Measurements from ENCODE around the gene NDUFB4.

The NDUFB4 gene

DNA sequence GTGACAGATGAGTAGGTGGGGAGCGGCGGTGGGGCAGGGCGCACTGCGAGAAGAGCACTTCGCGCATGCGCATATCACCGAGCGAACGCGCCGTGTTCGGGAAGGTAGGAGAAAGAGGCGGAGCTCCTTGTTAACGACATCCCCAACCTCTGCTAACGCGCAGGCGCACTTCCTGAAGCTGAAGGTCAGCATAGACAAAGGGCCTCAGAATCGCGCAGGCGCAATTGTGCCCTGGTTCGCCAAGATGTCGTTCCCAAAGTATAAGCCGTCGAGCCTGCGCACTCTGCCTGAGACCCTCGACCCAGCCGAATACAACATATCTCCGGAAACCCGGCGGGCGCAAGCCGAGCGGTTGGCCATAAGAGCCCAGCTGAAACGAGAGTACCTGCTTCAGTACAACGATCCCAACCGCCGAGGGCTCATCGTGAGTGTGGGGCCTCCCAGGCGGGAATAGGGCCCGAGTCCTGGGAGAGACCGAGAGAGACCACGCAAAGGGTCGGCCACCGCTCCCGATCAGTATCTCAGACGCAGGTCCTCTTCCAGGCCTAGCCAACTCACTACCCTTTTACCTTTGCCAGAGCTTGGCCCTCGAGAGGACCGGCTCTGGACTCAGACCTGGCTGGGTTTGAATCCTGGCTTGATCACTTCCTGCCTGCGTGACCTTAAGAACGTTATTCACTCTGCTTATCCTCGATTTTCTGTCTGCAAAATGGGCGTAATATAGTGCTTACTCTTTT, at the start of gene NDUFB4:
TSS of gene NDUFB4 (plus strand) at position 221 of the 737 bp plus-strand sequence. CDS start at position 245, 24 bp downstream.
- DNase-seq: peak; percentile 90

DNA sequence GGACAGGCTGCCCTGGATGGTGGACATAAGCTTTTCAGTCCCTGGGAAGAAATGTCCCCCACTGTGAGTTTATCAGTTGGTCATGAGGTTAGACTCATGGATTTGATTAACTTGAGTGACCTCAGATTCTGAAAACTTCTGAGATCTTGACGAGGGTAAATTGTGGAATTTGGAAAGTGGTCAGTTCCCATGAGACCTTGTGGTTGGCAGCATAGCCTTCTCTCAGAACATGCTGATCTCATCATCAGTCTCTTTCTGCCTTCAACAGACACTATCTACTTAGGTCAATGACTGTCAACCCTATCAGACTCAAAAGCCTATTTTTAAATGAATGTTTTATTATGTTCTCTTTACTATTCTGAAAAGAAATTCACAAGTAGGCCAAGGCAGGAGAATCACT, 45.6 kb upstream of the NDUFB4 start:
- DNase-seq: no peak

DNA sequence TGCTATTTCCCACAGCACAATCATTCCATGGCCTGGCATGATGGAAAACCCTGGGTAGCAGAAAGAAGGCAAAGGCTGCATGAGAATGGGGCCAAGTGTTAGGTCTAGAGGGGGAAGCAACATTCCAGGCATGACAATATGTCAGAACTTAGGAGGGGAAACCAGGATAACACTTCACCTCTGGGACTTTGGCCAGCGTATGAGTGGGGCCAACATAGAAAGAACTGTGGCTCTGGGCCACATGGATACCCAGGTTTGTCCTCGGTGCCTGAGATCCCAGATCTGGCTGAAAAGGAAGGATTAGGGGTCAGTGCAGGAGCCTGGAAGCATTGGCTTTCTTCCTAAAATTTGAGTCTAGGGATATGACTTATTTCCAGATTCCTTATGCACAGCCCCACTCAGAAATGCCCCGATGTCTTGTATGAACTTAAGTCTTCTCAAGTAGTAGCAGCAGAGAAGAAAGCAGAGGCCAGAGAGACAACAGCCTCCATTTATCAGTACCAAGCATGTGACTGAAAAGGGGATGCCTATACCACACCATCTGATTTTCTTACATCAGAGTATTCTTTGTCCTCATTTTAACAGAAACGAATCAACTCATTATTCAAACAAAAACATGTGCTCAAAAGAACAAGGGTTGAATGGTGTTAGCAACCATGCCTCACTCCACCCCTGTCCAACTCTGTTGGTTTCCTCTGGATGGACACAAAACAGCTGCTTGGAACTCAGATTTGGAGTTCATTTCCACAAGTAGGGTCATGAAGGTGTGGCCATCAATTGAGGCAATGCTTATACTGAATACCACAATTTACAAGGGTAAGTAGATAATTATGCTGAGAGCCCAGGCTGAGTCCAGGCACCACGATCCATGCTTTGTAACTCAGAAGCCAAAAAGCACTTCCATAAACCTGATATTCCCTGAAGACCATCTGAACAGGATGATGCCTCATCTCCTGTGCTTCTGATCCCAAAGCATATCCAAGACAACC, 43.7 kb upstream of the NDUFB4 start:
- no peak for DNase-seq

DNA sequence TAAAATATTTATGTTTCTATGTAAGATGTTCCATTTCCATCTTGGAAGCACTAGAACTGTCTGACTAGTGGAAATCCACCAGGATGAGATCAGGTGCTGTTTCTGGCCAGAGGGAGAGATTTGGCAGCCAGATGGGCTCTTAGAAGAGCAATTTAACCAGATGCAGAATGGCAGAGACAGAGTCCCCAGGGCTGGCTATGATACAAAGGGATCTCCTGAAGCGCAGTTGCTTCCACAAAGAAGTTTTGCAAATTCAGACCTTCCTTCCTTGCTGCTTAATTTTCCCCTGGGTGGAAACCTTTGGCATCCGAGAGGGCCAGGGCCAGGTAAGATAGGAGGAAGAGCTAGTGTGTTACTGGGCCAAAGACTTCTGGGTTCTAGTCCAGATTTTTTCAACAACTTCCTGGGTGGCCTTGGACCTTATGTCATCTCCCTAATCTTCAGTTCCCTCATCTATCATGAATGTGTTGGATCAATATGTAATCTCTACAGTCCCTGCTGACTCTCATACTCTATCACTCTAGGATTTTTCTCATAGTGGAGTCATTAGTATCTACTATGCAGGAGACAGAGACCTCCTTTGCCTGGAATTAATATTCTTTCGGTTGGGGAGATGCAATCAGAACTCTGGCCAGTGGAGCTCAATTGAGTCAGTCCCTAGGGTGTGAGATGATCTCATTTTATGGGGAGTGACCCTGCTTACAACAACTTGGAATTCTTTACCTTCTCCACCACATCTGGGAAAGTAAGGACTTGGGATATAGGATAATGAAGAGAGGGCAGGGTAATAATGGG, 41.1 kb upstream of the NDUFB4 start:
- no peak for DNase-seq

DNA sequence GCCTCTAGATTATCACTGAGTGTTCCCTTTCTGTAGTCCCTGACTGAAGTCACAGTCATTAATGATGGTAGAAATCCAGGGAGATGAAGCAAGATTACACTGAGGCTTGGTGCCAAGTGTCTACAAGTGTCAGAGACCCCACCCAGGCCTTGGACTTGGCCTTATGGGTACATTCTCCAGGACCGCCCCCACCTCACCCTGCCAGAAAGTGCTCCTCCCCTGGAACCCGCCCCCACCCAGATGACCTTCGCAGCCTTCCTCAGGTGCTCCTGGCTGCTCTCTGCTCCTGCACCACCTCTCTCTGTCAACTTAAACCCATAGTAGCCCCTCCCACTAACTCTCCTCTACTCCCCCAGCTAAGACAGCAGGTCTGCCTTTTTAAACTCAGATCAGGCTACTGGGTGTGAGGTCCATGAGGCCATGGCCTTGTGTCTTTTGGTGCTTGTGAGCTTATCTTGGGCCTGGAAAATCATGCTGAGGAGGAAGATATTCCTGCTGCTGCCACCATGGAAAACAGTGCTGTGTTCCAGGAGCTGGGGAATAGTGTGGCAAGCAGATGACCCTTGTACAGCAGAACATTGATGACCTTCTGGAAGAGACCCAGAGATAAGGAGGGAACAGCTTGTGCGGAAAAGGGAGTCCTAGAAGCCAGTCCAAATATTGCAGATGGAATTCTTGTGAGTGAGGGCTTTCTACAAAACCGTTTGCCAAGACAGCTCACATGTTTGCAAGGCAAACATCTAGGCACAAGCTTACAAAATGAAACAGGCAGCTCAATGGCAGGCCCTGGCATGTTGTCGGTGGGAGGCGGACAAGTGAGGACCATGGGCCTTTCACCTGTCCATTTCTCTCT, 40.3 kb upstream of the NDUFB4 start:
- no peak for DNase-seq

DNA sequence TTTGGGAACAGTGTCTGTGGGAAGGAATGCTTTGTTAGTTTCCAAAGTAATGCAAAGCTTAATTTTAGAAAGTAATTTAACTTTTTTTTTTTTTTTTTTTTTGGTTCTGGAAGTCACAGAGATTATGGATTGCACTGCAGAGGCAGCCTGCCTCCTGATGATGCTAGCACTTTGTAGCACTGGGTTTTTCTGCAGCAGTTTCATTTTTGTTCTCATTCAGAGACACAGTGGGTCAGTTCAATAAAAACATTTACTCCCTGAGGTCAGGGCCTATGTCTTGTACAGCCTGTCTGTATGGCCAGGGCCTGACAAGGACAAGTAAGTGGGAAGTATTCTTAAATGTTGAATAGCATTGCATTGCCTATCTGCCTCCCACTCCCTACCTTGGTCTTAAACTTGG, 39.0 kb upstream of the NDUFB4 start:
- DNase-seq: no peak

DNA sequence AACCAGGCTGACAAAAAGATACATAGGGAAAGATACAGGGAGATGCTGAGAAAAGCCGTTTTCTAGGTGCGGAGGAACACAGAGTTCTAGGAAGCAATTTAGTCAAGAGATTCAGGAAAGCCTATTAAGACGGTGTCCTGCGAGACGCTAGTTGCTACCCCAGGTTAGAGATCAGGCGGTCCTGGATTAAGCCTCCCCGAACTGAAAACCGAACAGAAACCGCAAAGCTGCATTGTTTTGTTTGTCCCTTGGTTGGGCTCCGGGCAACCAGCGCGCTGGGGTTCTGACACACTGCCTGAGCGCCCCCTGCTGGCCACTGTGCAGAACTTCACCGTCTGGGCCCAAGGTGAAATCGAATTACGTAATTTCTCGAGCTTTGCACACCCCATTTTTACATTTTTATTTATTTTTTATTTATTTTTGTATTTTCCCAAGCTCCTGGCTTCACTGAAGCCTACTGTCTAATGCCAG, 37.3 kb upstream of the NDUFB4 start:
- peak; percentile 52 for DNase-seq

DNA sequence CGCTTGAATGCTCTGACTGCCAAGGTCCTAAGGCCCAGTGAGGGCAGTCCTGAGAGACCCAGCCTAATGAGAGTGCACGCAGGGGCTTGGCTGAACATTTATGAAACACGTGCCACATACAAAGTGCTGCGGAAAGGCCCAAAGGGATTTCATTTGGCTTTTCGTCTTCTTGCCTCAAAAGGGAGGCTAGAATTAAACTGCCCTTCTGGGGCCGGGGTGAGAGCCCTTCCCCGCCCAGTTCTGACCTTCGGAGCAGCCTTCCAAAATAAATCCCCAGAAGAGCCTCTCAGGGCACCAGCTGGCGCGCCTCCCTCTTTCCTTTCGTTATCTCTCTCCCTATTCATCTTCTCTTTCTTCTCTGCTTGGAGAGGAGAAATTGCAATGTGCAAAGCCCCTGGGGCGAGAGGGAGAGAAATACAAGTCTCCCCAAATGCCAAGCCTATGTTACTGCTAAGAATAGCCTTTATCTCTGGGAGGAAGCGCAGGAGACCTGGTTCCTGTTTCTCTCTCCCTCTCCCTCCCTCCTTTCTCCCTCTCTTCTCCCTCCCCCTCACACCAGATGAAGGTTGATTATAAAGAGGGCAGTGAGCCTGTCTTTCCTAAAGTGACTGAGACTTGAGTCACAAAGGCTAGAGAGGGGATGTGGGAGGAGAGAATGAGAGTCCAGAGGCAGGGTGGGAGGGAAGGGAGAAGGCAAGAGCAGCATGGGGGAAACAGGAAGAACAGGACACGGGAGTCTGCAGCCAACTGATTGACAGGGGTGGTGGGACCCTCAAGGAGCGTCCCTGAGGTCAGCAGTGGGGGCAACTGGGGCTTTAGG, 36.7 kb upstream of the NDUFB4 start:
- DNase-seq: no peak

DNA sequence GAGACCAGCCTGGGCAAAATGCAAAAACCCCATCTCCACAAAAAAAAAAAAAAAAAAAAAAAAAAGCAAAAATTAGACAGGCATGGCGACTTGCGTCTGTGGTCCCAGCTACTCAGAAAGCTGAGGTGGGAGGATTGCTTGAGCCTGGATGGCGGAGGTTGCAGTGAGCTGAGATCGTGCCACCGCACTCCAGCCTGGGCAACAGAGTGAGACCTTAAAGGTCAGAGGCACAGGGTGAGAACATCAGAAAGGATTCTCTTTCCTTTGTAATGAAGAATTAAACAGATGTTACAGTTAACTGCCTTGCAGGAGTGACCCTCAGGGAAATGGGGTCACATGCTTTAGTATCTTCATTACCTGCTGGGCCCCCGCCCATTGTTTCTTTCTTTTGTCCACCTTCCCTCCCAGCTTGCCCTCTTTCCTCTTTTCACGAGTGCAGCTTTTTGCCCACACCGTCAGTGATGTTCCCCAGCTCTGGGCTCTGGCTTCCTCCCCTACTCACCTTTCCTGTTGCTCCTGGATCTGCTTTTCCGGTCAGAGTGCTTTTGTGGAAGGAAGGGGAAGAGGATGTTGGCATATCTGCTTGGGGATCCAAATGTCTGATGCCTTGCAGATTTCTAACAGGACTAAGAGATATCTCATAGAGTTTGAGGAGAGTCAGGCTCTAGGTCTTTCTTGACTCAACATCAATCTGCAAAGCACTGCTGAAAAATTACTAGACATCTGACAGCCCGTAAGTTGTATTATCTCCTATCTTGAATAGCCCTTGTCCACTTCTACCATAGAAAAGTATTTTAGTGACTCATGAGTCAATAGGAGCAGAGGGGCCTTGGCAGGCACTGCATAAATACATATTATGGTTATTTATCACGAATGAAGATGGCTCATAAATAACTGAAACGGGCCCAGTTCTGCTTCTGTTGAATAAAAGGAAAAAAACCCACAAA, 35.6 kb upstream of the NDUFB4 start:
- no peak for DNase-seq

DNA sequence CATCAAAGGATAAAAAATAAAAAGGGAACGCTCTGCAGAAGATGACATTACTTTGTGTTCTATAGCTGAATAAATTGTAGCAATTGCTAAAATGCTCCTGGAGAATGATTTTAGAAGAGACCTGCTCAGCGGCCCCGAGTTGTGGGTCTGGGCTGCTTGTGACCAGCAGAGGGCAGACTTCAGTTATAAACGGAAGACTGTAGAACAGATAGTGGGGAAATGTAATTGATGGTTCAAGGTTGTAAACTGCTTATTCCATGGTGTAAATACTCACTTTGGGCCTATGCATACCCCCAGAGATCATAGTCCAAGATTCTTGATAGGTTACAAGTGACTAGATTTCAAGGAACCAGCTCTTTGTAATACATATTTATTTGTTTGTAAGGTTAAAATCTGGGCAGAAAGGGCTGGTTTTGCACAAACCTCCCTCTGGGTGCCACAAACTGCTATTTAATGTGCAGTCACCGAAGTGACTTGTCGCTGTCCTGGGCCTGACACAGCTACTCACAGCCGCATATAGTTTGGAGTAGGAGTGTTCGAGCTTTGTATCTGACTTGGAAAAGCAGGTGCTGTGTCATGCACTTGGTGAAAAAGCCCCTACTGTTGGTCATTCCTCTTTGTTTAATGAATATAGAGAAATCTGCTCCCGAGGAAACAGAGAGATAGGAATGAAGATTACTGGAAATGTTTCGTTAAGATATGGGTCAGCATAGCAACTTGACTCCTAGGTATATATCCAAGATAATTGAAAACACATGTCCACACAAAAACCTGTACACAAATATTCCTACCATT, 34.7 kb upstream of the NDUFB4 start:
- DNase-seq: peak; percentile 26

DNA sequence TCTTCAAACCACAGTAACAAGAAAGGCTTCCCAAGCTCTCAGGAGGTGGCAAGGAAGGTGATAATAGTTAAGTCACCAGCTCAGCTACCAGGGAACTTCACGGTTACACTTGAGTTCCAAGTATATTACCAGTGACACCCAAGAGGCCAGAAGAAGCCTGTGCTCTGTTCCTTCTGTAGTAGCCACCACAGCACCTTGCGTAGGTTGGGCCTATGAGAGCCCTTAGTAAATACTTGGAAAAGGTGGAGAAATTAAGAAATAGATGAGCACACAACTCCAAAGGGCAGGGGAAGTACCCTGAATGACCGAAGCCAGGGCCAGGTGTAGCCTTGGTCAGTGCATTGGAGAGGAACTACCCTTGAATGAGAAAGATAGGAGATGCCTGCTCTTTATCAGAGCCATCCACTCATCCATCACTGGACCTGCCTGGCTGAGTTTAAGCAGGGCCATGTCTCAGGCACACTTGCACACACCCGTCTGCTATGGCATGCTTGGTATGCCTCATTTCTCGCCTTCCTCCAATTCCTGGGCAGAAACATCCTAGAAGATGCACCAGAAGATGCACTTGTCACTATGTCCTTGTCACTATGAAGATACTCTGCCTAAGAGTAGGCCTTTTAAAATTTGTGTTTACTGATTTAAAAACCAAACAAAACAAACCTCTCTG, 32.6 kb upstream of the NDUFB4 start:
- DNase-seq: no peak

DNA sequence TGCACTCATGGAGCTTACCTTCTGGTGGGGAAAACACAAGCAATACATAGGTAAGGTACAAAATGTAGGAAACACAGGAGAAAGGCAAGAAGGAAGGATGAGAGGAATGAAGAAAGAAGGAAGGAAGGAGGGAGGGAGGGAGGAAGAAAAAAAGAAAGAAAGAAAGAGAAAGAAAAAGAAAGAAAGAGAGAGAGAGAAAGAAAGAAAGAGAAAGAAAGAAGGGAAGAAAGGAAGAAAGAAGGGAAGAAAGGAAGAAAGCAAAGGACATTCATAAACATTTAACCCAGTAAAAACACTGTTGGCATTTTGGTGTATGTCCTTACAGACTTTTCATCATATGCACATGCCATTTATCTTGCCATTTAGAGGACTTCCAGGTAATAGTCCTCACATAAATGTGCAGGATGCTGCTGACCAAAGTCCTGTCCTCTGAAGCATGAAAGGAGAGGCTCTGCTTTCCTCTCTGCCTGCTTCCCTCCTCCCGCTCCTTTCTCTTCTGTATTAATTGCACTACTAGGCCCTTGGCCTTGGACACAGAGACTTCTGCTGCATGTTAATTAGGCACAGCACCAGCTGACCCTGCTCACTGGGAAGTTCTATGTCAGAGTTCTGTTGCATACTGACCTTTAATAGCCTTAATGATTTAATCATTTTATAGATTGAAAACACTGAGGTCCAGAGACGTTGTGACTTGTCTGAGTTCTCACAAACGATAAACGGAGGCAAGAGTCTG, 29.7 kb upstream of the NDUFB4 start:
- DNase-seq: no peak

DNA sequence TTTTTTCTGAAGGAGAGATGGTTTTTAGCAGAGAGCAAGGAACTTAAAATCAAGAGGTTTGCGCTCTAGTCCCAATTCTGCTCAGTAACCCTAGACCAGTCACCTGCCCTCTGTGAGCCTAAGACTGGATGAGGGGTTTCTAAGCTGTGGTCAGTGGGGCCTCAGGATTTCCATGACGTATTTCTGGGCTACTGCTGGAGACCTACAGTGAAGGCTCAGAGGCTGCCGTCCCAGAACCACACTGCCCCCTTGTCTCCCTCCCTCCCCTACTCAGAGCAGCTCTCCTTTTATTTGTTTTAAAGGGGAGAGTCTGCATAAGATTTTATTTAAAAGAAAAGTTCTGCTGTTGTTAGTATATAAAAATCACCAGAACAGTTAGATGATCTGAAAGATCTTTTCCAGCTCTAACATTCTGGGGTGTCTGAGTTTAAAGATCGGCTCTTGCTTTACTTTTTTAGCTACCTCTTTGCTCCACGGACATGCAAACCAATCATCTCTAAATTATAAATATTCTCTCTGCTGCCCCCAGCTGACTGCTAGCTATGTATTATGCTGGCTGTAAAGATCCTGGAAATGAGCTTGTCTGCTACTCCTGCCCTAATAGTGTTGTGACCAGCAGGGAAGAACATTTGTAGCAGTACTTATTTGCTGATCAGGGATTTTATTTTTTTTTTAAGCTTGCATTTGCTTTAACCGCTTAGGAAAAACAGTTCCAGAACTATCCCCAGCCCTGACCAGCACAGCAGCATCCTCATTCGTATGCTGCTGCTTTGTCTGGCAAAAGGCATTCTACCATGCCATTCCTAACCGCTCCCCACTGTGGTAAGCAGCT, 28.6 kb upstream of the NDUFB4 start:
- peak; percentile 8 for DNase-seq

DNA sequence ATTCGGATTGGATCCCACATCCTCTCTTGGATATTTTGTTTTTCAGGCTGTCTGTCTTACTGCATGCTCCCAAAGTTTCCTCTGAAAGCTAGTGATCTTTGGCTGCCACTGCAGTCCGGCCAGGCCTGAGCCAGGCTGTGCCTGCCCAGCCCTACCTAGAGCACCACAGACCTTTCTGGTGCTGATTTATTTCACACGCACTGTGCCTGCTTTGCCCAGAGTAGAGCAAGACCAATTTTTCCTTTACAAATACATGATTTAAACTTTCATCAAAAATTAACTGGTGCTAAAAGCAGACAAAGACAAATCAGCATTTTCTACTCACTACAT, 28.0 kb upstream of the NDUFB4 start:
- DNase-seq: no peak

DNA sequence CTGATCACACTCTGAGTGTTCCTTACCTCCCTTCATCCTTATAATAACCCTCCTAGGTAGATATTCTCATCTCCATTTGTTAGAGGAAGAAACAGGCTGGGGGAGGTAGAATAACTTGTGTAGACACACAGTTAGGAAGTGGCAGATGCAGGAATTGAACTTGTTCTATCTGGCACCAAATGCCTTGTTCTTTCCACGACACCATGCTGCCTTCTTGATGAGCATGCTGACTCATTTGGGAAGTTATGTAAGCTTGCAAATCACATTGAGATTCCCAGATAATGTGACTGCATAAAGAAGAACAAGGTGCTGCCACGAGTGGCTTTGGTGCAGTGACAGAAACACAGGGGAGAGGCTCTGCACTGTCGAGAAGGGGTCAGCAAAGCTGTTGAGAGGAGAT, 27.5 kb upstream of the NDUFB4 start:
- no peak for DNase-seq

DNA sequence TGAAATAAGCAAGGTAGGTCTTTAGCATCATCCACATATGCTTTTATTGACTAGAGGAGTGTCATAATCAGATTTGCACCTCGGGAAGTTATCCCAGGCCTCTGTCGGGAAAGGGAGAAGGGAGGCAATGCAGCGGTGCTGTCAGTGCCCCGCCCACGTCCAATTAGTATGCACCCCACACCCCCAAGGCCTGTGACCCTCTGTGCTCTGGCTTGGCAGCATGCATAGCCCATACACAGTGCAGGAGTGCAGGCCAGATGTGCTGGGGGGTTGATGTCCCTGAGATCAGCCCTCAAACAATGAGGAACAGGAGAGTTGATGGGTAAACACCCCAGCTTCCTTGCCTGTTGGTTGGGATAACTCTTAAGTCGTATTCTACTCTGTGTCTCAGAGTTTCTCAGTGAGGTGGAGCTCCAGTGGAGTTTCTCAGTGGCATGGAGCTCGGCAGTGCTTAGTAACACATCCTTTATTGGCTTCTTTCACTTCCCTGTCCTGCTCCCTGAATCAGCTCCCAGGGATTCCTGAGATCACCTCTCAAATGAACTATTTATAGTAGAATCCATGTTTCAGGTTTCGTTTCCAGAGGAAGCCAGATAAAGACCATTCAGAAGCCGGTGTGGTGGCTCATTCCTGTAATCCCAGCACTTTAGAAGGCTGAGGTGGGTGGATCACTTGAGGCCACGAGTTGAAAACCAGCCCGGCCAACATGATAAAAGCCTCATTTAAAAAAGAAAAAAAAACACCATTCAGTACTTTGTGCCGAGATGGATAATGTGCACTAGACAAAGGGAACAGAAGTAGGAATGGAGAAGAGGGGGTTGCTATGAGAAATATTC, 26.7 kb upstream of the NDUFB4 start:
- no peak for DNase-seq

Measured in NCI-H748 treated with DMSO at 0.1 percent for 48 hours (cell line).